Thoracic aorta (tissue), 2 donors: ENCODE results near the gene SOX15. TPM values are rescaled to one million over a fixed set of nuclear protein-coding genes. Genes with fewer than 3 reads are reported as not detected.

Experiments
- ATAC-seq: fragments of 150-250 bp; one replicate; pipeline ENCODE4 v1.8.0; 2017; ENCODE audit warnings: low read depth; ENCODE audit not compliant: insufficient number of reproducible peaks, low FRiP score
- DNase-seq: peaks from one replicate; pipeline ENCODE4 v3.0.0-alpha.2; 2020; ENCODE audit warnings: low spot score
- H3K27ac ChIP-seq, 2 donors: fragments of 200-600 bp; sonication (generic); 1 replicate in 1 of 2; 2 replicates in 1 of 2; pipeline ENCODE4 v1.5.1; 2016; ENCODE audit warnings: mild to moderate bottlenecking in 2 of 2, moderate library complexity in 2 of 2
- H3K27me3 ChIP-seq: fragments of 200-600 bp; sonication (generic); replicated peaks from 2 replicates; pipeline ENCODE4 v1.6.0; 2016; ENCODE audit warnings: mild to moderate bottlenecking; ENCODE audit not compliant: insufficient read depth
- H3K36me3 ChIP-seq: fragments of 200-600 bp; sonication (generic); one replicate; pipeline ENCODE4 v1.5.1; 2016
- H3K4me1 ChIP-seq, 2 donors: fragments of 200-600 bp; sonication (generic); 1 replicate in 1 of 2; 2 replicates in 1 of 2; pipeline versions ENCODE4 v1.5.1 to v1.6.0; 2016; ENCODE audit warnings: low read depth in 2 of 2, mild to moderate bottlenecking in 1 of 2; ENCODE audit not compliant: control insufficient read depth in 1 of 2
- H3K4me3 ChIP-seq: fragments of 200-600 bp; sonication (generic); 2 replicates; pipeline ENCODE4 v1.5.1; 2016; ENCODE audit warnings: mild to moderate bottlenecking
- H3K9me3 ChIP-seq: fragments of 200-600 bp; sonication (generic); 2 replicates; pipeline ENCODE4 v1.5.1; 2016
- CTCF ChIP-seq: fragments of 200-600 bp; sonication (generic); IDR thresholded peaks from one replicate; pipeline ENCODE4 v1.5.1; 2019; ENCODE audit warnings: antibody characterized with exemption
- total RNA-seq, 2 donors: library from RNA; depleted of rRNA; stranded (reverse); fragments of >200 nt; gene quantifications; one replicate each; pipeline versions ENCODE4 v1.1.0 to v1.2.3, GENCODE V29; 2016

SOX15 gene
- total RNA-seq, 2 donors from 2014 or later = 0.81 to 2.8 TPM

GRCh38 chr17:7561028-7561575 lies 28.8 kb downstream of the SOX15 start:
- ATAC-seq (peak; percentile 52), DNase-seq (peak; percentile 70)
- Histone ChIP-seq H3K36me3 (peaks cover 16% of the 10 kb centered on the region), H3K27me3 (no peaks in the 10 kb centered on the region), H3K9me3 (no peaks in the 10 kb centered on the region), H3K4me1 (peaks cover 36 to 61% of the 10 kb centered on the region in 2 donors), H3K4me3 (peak overlapping the region; percentile 97), H3K27ac (peak overlapping the region; percentile 91 to 93)
- TF ChIP-seq CTCF = peak; percentile 85

GRCh38 chr17:7560172-7561027 lies 29.5 kb downstream of the SOX15 start:
- ATAC-seq = no peak
- H3K36me3 ChIP-seq = peaks cover 9% of the 10 kb centered on the region
- TF ChIP-seq CTCF = peak; percentile 44
- H3K9me3 ChIP-seq = no peaks in the 10 kb centered on the region
- peak overlapping the region; percentile 91 to 93 for H3K27ac ChIP-seq
- no peak for DNase-seq
- peaks cover 36 to 61% of the 10 kb centered on the region in 2 donors for H3K4me1 ChIP-seq
- peak overlapping the region; percentile 97 for H3K4me3 ChIP-seq
- no peaks in the 10 kb centered on the region for H3K27me3 ChIP-seq

DNA sequence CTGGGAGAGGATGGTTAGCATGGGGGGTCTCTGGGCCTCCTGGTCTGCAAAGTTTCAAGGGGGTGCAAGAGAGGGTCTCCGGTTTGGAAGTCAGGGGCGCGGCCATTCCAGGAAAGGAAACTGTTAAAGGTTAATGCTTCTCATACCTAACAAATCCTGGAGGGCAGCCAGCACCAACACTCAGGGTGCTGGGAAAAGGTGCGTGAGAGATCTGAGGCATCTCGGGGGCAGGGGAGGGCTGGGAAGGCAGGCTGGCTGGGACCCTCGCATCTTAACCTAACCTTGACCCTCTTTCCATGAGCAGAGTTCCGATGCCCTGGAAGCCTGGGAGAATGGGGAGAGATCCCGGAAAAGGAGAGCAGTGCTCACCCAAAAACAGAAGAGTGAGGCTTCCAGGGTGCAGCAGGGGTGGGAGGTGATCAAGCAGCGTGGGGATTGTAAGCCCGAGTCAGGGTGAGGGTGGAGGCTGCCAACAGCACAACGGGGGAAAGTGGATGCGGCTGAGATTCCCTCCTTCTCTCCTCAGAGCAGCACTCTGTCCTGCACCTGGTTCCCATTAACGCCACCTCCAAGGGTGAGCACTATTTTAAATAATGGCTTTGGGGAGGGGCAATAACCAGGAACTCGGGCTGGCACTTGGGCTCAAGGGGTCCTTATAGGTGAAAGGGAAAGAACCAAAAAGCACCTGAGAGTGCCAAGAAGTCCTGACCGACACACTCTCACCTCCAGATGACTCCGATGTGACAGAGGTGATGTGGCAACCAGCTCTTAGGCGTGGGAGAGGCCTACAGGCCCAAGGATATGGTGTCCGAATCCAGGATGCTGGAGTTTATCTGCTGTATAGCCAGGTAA lies 30.3 kb downstream of the SOX15 start:
- no peaks in the 10 kb centered on the region for H3K27me3 ChIP-seq
- H3K4me1 ChIP-seq = peaks cover 36 to 61% of the 10 kb centered on the region in 2 donors
- no peak for ATAC-seq
- TF ChIP-seq CTCF = no peak
- H3K36me3 ChIP-seq = peaks cover 2% of the 10 kb centered on the region
- H3K27ac ChIP-seq = peak overlapping the region; percentile 91 to 95
- peak overlapping the region; percentile 97 for H3K4me3 ChIP-seq
- no peak for DNase-seq
- H3K9me3 ChIP-seq = no peaks in the 10 kb centered on the region

DNA sequence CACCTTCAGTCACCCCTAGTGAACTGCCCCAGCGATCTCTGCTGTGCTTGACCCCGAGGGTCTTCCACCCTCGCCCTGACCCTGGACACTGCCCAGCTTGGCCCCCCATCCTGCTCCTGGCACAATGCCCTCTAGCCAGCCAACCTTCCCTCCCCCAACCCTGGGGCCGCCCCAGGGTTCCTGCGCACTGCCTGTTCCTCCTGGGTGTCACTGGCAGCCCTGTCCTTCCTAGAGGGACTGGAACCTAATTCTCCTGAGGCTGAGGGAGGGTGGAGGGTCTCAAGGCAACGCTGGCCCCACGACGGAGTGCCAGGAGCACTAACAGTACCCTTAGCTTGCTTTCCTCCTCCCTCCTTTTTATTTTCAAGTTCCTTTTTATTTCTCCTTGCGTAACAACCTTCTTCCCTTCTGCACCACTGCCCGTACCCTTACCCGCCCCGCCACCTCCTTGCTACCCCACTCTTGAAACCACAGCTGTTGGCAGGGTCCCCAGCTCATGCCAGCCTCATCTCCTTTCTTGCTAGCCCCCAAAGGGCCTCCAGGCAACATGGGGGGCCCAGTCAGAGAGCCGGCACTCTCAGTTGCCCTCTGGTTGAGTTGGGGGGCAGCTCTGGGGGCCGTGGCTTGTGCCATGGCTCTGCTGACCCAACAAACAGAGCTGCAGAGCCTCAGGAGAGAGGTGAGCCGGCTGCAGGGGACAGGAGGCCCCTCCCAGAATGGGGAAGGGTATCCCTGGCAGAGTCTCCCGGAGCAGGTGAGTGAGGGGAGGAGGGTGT lies 31.2 kb downstream of the SOX15 start, which contains the start of gene TNFSF13:
Gene TNFSF13 (plus strand): TSS at position 207 of the 776 bp plus-strand sequence. CDS start 290 bp downstream, at position 497.
- peak within 1 kb of the TSS; percentile 97 for H3K4me3 ChIP-seq
- TF ChIP-seq CTCF = no peak
- peaks cover 36 to 54% of the 10 kb centered on the region in 2 donors for H3K4me1 ChIP-seq
- no peaks in the 10 kb centered on the region for H3K36me3 ChIP-seq
- ATAC-seq (no peak), DNase-seq (no peak)
- H3K9me3 ChIP-seq = no peaks in the 10 kb centered on the region
- peak within 1 kb of the TSS; percentile 91 to 95 for H3K27ac ChIP-seq
- no peaks in the 10 kb centered on the region for H3K27me3 ChIP-seq
